Measurements from ENCODE around the gene ZNRF3.
"Not testable (repeated sequence)": the region's sequence is repeated elsewhere in the genome, so short reads cannot be mapped to it uniquely, and the experiment has no call there.

Gene ZNRF3

GRCh38 chr22:28882878-28883656 is at the start of gene ZNRF3:
Gene ZNRF3 (plus strand): TSS chr22:28883572. CDS start chr22:28883767, 195 bp downstream.
- H3K36me3 ChIP-seq (ENCODE audit: insufficient read depth, insufficient read length, low read length) = no peaks in the 10 kb centered on the region
- peak; percentile 75 for DNase-seq (ENCODE audit: low read depth, low spot score)
- no peaks in the 10 kb centered on the region for H3K4me1 ChIP-seq (ENCODE audit: insufficient read depth, insufficient read length)
- no peaks in the 10 kb centered on the region for H3K9me3 ChIP-seq (ENCODE audit: insufficient read depth, low read length)
- TF ChIP-seq YY1 (IDR thresholded peaks at IDR 0.05; ENCODE audit: insufficient read depth, insufficient read length) = no peak
- no peak for TF ChIP-seq ZNF274 (IDR thresholded peaks at IDR 0.05; ENCODE audit: low read depth, low read length)
- TF ChIP-seq SUZ12 (IDR thresholded peaks at IDR 0.05; ENCODE audit: extremely low read depth, insufficient read depth, insufficient read length) = no peak
- H3K27me3 ChIP-seq (ENCODE audit: insufficient read depth, insufficient read length) = no peaks in the 10 kb centered on the region
- H3K4me3 ChIP-seq (ENCODE audit: insufficient read length, low read depth) = peak within 1 kb of the TSS; percentile 71
- peak within 1 kb of the TSS; percentile 88 for H3K9ac ChIP-seq (ENCODE audit: insufficient read length, low read depth)

- Histone ChIP-seq H3K9me3 (ENCODE audit: insufficient read depth, low read length) (no peaks in the 10 kb centered on the region), H3K4me3 (ENCODE audit: insufficient read length, low read depth) (no peak overlapping the region), H3K4me1 (ENCODE audit: insufficient read depth, insufficient read length) (no peaks in the 10 kb centered on the region), H3K9ac (ENCODE audit: insufficient read length, low read depth) (no peak overlapping the region), H3K27me3 (ENCODE audit: insufficient read depth, insufficient read length) (no peaks in the 10 kb centered on the region), H3K36me3 (ENCODE audit: insufficient read depth, insufficient read length, low read length) (no peaks in the 10 kb centered on the region)
- TF ChIP-seq SUZ12 (IDR thresholded peaks at IDR 0.05; ENCODE audit: extremely low read depth, insufficient read depth, insufficient read length) (no peak), YY1 (IDR thresholded peaks at IDR 0.05; ENCODE audit: insufficient read depth, insufficient read length) (no peak), ZNF274 (IDR thresholded peaks at IDR 0.05; ENCODE audit: low read depth, low read length) (no peak)
- DNase-seq (ENCODE audit: low read depth, low spot score) = no peak
These were observed 47.7 kb upstream of the ZNRF3 start for GRCh38 chr22:28835630-28836189.

- no peak for TF ChIP-seq ZNF274 (IDR thresholded peaks at IDR 0.05; ENCODE audit: low read depth, low read length)
- TF ChIP-seq YY1 (IDR thresholded peaks at IDR 0.05; ENCODE audit: insufficient read depth, insufficient read length) = no peak
- no peak for TF ChIP-seq SUZ12 (IDR thresholded peaks at IDR 0.05; ENCODE audit: extremely low read depth, insufficient read depth, insufficient read length)
- H3K9me3 ChIP-seq (ENCODE audit: insufficient read depth, low read length) = no peaks in the 10 kb centered on the region
- H3K4me3 ChIP-seq (ENCODE audit: insufficient read length, low read depth) = no peak overlapping the region
- no peak overlapping the region for H3K9ac ChIP-seq (ENCODE audit: insufficient read length, low read depth)
- no peak for DNase-seq (ENCODE audit: low read depth, low spot score)
- no peaks in the 10 kb centered on the region for H3K36me3 ChIP-seq (ENCODE audit: insufficient read depth, insufficient read length, low read length)
- no peaks in the 10 kb centered on the region for H3K4me1 ChIP-seq (ENCODE audit: insufficient read depth, insufficient read length)
- H3K27me3 ChIP-seq (ENCODE audit: insufficient read depth, insufficient read length) = no peaks in the 10 kb centered on the region
These were observed 45.7 kb upstream of the ZNRF3 start for GRCh38 chr22:28837640-28838039.

- no peaks in the 10 kb centered on the region for H3K4me1 ChIP-seq (ENCODE audit: insufficient read depth, insufficient read length)
- H3K9me3 ChIP-seq (ENCODE audit: insufficient read depth, low read length) = no peaks in the 10 kb centered on the region
- H3K27me3 ChIP-seq (ENCODE audit: insufficient read depth, insufficient read length) = no peaks in the 10 kb centered on the region
- no peak overlapping the region for H3K9ac ChIP-seq (ENCODE audit: insufficient read length, low read depth)
- DNase-seq (ENCODE audit: low read depth, low spot score) = no peak
- TF ChIP-seq YY1 (IDR thresholded peaks at IDR 0.05; ENCODE audit: insufficient read depth, insufficient read length) (no peak), SUZ12 (IDR thresholded peaks at IDR 0.05; ENCODE audit: extremely low read depth, insufficient read depth, insufficient read length) (no peak), ZNF274 (IDR thresholded peaks at IDR 0.05; ENCODE audit: low read depth, low read length) (no peak)
- H3K36me3 ChIP-seq (ENCODE audit: insufficient read depth, insufficient read length, low read length) = no peaks in the 10 kb centered on the region
- H3K4me3 ChIP-seq (ENCODE audit: insufficient read length, low read depth) = no peak overlapping the region
These were observed 44.4 kb upstream of the ZNRF3 start for GRCh38 chr22:28838971-28839370.

GRCh38 chr22:28841111-28841510 is 42.3 kb upstream of the ZNRF3 start:
- TF ChIP-seq YY1 (IDR thresholded peaks at IDR 0.05; ENCODE audit: insufficient read depth, insufficient read length) = no peak
- no peak for TF ChIP-seq SUZ12 (IDR thresholded peaks at IDR 0.05; ENCODE audit: extremely low read depth, insufficient read depth, insufficient read length)
- TF ChIP-seq ZNF274 (IDR thresholded peaks at IDR 0.05; ENCODE audit: low read depth, low read length) = no peak
- no peaks in the 10 kb centered on the region for H3K9me3 ChIP-seq (ENCODE audit: insufficient read depth, low read length)
- no peaks in the 10 kb centered on the region for H3K27me3 ChIP-seq (ENCODE audit: insufficient read depth, insufficient read length)
- no peaks in the 10 kb centered on the region for H3K4me1 ChIP-seq (ENCODE audit: insufficient read depth, insufficient read length)
- no peak for DNase-seq (ENCODE audit: low read depth, low spot score)
- H3K4me3 ChIP-seq (ENCODE audit: insufficient read length, low read depth) = no peak overlapping the region
- no peaks in the 10 kb centered on the region for H3K36me3 ChIP-seq (ENCODE audit: insufficient read depth, insufficient read length, low read length)
- H3K9ac ChIP-seq (ENCODE audit: insufficient read length, low read depth) = no peak overlapping the region

GRCh38 chr22:28843633-28844032 is 39.7 kb upstream of the ZNRF3 start:
- H3K27me3 ChIP-seq (ENCODE audit: insufficient read depth, insufficient read length) = no peaks in the 10 kb centered on the region
- no peak overlapping the region for H3K4me3 ChIP-seq (ENCODE audit: insufficient read length, low read depth)
- H3K9ac ChIP-seq (ENCODE audit: insufficient read length, low read depth) = no peak overlapping the region
- H3K4me1 ChIP-seq (ENCODE audit: insufficient read depth, insufficient read length) = no peaks in the 10 kb centered on the region
- peaks cover 11% of the 10 kb centered on the region; the same call in 1 of the 2 replicates for H3K9me3 ChIP-seq (ENCODE audit: insufficient read depth, low read length)
- TF ChIP-seq YY1 (IDR thresholded peaks at IDR 0.05; ENCODE audit: insufficient read depth, insufficient read length) = no peak
- TF ChIP-seq SUZ12 (IDR thresholded peaks at IDR 0.05; ENCODE audit: extremely low read depth, insufficient read depth, insufficient read length) = no peak
- TF ChIP-seq ZNF274 (IDR thresholded peaks at IDR 0.05; ENCODE audit: low read depth, low read length) = no peak
- no peaks in the 10 kb centered on the region for H3K36me3 ChIP-seq (ENCODE audit: insufficient read depth, insufficient read length, low read length)
- DNase-seq (ENCODE audit: low read depth, low spot score) = no peak

GRCh38 chr22:28844277-28844676 is 39.1 kb upstream of the ZNRF3 start:
- H3K36me3 ChIP-seq (ENCODE audit: insufficient read depth, insufficient read length, low read length); H3K9ac ChIP-seq (ENCODE audit: insufficient read length, low read depth); H3K4me3 ChIP-seq (ENCODE audit: insufficient read length, low read depth); DNase-seq (ENCODE audit: low read depth, low spot score); H3K27me3 ChIP-seq (ENCODE audit: insufficient read depth, insufficient read length); H3K4me1 ChIP-seq (ENCODE audit: insufficient read depth, insufficient read length): not testable (repeated sequence)
- peaks cover 11% of the 10 kb centered on the region; the same call in 1 of the 2 replicates for H3K9me3 ChIP-seq (ENCODE audit: insufficient read depth, low read length)

Measured in NT2/D1 (cell line).